OCI-LY7 (cell line): Measurements from ENCODE around the gene FAM229A.

Experiments
- EZH2phosphoT487 ChIP-seq: fragments of 200-600 bp; sonication (generic); IDR thresholded peaks from 2 replicates; pipeline ENCODE4 v1.6.1; 2018; ENCODE audit warnings: low read depth, borderline replicate concordance, mild to moderate bottlenecking, mixed run types, antibody characterized with exemption, low read length, moderate library complexity, mixed read lengths
- TF ChIP-seq, protein P1 (sequence below): fragments of 200-600 bp; sonication (generic); conservative IDR thresholded peaks from 2 replicates; pipeline ENCODE4 v1.5.1; 2014; ENCODE audit warnings: mild to moderate bottlenecking, antibody characterized with exemption, low read length, moderate library complexity, mixed read lengths

GRCh38 chr1:32411261-32411660 is 49.0 kb upstream of the FAM229A start:
- TF ChIP-seq, protein P1, sequence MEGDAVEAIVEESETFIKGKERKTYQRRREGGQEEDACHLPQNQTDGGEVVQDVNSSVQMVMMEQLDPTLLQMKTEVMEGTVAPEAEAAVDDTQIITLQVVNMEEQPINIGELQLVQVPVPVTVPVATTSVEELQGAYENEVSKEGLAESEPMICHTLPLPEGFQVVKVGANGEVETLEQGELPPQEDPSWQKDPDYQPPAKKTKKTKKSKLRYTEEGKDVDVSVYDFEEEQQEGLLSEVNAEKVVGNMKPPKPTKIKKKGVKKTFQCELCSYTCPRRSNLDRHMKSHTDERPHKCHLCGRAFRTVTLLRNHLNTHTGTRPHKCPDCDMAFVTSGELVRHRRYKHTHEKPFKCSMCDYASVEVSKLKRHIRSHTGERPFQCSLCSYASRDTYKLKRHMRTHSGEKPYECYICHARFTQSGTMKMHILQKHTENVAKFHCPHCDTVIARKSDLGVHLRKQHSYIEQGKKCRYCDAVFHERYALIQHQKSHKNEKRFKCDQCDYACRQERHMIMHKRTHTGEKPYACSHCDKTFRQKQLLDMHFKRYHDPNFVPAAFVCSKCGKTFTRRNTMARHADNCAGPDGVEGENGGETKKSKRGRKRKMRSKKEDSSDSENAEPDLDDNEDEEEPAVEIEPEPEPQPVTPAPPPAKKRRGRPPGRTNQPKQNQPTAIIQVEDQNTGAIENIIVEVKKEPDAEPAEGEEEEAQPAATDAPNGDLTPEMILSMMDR: no peak
- no peak for TF ChIP-seq EZH2phosphoT487
